ENCODE measurements around the gene SYTL3. TPM values are rescaled to one million over a fixed set of nuclear protein-coding genes. Genes with fewer than 3 reads are reported as not detected.

SYTL3 gene
- total RNA-seq, 2 donors from 2014 or later: 0.58 to 0.79 TPM

- H3K36me3 Mint-ChIP-seq (ENCODE audit: low read depth): peaks cover 72% of the 10 kb centered on the region
- peaks cover 91% of the 10 kb centered on the region for H3K4me1 Mint-ChIP-seq
- no peaks in the 10 kb centered on the region for H3K27me3 ChIP-seq (ENCODE audit: control insufficient read depth, insufficient read depth, low read length, poor library complexity, severe bottlenecking)
- H3K4me1 ChIP-seq (ENCODE audit: control insufficient read depth, insufficient read depth, low read length): peaks cover 23% of the 10 kb centered on the region
- no peak overlapping the region for H3K27ac ChIP-seq (ENCODE audit: low read depth, low read length)
- TF ChIP-seq CTCF (conservative IDR thresholded peaks at IDR 0.05): no peak
- peak; percentile 48 for DNase-seq
- H3K4me3 ChIP-seq (ENCODE audit: low read length): no peak overlapping the region
- no peaks in the 10 kb centered on the region for H3K9me3 Mint-ChIP-seq
- no peak overlapping the region for H3K9ac ChIP-seq (ENCODE audit: extremely low read depth, low read length, poor library complexity, severe bottlenecking)
- H3K4me3 Mint-ChIP-seq: no peak overlapping the region
- H3K27ac Mint-ChIP-seq: peak overlapping the region; percentile 44
- H3K27me3 Mint-ChIP-seq (ENCODE audit: insufficient read depth): no peaks in the 10 kb centered on the region
- peaks cover 84% of the 10 kb centered on the region for H3K36me3 ChIP-seq (ENCODE audit: control insufficient read depth, insufficient read depth, low read length)
- no peaks in the 10 kb centered on the region for H3K9me3 ChIP-seq (ENCODE audit: control insufficient read depth, low read length)
- WGBS, 2 experiments (ENCODE audit: insufficient coverage in 1 of 2, insufficient read length in 1 of 2): 92 to 95% methylated on average over 4 to 8 of the region's 8 CpGs
These were observed 159.3 kb downstream of the SYTL3 start for GRCh38 chr6:158808941-158809678.

- H3K4me3 Mint-ChIP-seq: peak overlapping the region; percentile 12
- no peak for TF ChIP-seq CTCF (conservative IDR thresholded peaks at IDR 0.05)
- Histone ChIP-seq H3K9ac (ENCODE audit: extremely low read depth, low read length, poor library complexity, severe bottlenecking) (no peak overlapping the region), H3K9me3 (ENCODE audit: control insufficient read depth, low read length) (no peaks in the 10 kb centered on the region), H3K27ac (ENCODE audit: low read depth, low read length) (no peak overlapping the region), H3K4me3 (ENCODE audit: low read length) (peak overlapping the region; percentile 48), H3K36me3 (ENCODE audit: control insufficient read depth, insufficient read depth, low read length) (peaks cover 86% of the 10 kb centered on the region), H3K4me1 (ENCODE audit: control insufficient read depth, insufficient read depth, low read length) (peaks cover 26% of the 10 kb centered on the region), H3K27me3 (ENCODE audit: control insufficient read depth, insufficient read depth, low read length, poor library complexity, severe bottlenecking) (no peaks in the 10 kb centered on the region)
- WGBS, 2 experiments (ENCODE audit: insufficient coverage in 1 of 2, insufficient read length in 1 of 2): 88 to 89% methylated on average over 5 to 9 of the region's 9 CpGs
- DNase-seq: peak; percentile 45
- H3K36me3 Mint-ChIP-seq (ENCODE audit: low read depth): peaks cover 78% of the 10 kb centered on the region
- H3K9me3 Mint-ChIP-seq: no peaks in the 10 kb centered on the region
- no peaks in the 10 kb centered on the region for H3K27me3 Mint-ChIP-seq (ENCODE audit: insufficient read depth)
- H3K27ac Mint-ChIP-seq: peak overlapping the region; percentile 25
- peaks cover 94% of the 10 kb centered on the region for H3K4me1 Mint-ChIP-seq
These were observed 160.6 kb downstream of the SYTL3 start for GRCh38 chr6:158810155-158811095.

GRCh38 chr6:158812611-158813010 lies 162.8 kb downstream of the SYTL3 start:
- Histone ChIP-seq H3K27me3 (ENCODE audit: control insufficient read depth, insufficient read depth, low read length, poor library complexity, severe bottlenecking) (no peaks in the 10 kb centered on the region), H3K9me3 (ENCODE audit: control insufficient read depth, low read length) (no peaks in the 10 kb centered on the region), H3K27ac (ENCODE audit: low read depth, low read length) (no peak overlapping the region), H3K9ac (ENCODE audit: extremely low read depth, low read length, poor library complexity, severe bottlenecking) (no peak overlapping the region), H3K4me3 (ENCODE audit: low read length) (peak overlapping the region; percentile 41), H3K4me1 (ENCODE audit: control insufficient read depth, insufficient read depth, low read length) (peaks cover 20% of the 10 kb centered on the region), H3K36me3 (ENCODE audit: control insufficient read depth, insufficient read depth, low read length) (peaks cover 82% of the 10 kb centered on the region)
- peak; percentile 42 for DNase-seq
- peak overlapping the region; percentile 27 for H3K27ac Mint-ChIP-seq
- H3K27me3 Mint-ChIP-seq (ENCODE audit: insufficient read depth): no peaks in the 10 kb centered on the region
- H3K36me3 Mint-ChIP-seq (ENCODE audit: low read depth): peaks cover 79% of the 10 kb centered on the region
- 98 to 100% methylated on average over 2 to 5 of the region's 5 CpGs for WGBS, 2 experiments (ENCODE audit: insufficient coverage in 1 of 2, insufficient read length in 1 of 2)
- no peak overlapping the region for H3K4me3 Mint-ChIP-seq
- no peaks in the 10 kb centered on the region for H3K9me3 Mint-ChIP-seq
- no peak for TF ChIP-seq CTCF (conservative IDR thresholded peaks at IDR 0.05)
- peaks cover 89% of the 10 kb centered on the region for H3K4me1 Mint-ChIP-seq

All from endodermal cell (in vitro differentiated cells).